NK-92 (cell line): Measurements from ENCODE around the gene CBLC.
A peak's percentile ranks its signal among the peaks of the same experiment; 100 is the strongest.
"Not testable (repeated sequence)": the region's sequence is repeated elsewhere in the genome, so short reads cannot be mapped to it uniquely, and the experiment has no call there.

ENCODE experiments used
- DNase-seq: peaks from one replicate; lab custom pipeline; 2025; ENCODE audit not compliant: unreplicated experiment; lab: John Stamatoyannopoulos, UW

The CBLC gene

DNA sequence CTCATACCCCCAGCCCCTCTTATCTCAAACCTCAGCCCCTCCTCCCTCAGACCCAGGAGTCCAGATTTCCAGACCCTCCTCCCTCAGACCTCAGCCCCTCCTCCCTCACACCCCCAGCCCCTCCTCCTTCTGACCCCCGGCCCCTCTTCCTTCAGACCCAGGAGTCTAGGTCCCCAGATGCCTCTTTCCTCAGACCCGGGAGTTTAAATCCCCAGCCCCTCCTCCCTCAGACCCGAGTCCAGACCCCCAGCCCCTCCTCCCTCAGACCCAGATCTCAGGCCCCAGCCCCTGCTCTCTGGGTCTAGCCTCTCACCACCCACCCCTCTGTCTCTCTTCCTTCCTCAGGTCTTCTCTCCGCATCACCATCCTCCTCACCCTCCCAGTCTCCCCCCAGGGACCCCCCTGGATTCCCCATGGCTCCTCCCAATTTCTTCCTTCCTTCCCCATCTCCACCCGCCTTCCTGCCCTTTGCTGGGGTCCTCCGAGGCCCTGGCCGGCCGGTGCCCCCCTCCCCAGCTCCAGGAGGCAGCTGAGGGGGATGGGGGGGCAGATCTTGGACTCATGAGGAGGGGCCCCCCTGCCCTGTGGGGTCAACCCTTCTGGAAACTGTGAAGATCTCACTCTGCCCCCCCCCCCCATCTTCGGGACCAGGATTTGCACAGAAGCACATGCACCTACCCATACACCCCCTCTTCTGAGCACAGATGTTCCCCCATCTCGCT lies 18.4 kb upstream of the CBLC start:
- DNase-seq, result no peak

DNA sequence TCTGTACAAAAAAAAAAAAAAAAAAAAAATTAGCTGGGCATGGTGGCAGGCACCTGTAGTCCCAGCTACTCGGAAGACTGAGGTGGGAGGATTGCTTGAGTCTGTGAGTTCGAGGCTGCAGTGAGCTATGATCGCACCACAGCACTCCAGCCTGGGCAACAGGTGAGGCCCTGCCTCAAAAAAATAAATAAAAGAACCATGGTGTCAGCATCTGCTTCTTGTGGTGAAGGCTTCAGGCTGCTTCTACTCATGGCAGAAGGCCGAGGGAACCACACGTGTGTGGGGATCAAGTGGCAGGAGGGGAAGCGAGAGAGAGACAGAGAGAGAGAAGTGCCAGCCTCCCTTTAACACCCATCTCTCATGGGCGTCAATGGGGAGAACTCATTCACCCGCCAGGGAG lies 15.7 kb upstream of the CBLC start:
- DNase-seq, result no peak

DNA sequence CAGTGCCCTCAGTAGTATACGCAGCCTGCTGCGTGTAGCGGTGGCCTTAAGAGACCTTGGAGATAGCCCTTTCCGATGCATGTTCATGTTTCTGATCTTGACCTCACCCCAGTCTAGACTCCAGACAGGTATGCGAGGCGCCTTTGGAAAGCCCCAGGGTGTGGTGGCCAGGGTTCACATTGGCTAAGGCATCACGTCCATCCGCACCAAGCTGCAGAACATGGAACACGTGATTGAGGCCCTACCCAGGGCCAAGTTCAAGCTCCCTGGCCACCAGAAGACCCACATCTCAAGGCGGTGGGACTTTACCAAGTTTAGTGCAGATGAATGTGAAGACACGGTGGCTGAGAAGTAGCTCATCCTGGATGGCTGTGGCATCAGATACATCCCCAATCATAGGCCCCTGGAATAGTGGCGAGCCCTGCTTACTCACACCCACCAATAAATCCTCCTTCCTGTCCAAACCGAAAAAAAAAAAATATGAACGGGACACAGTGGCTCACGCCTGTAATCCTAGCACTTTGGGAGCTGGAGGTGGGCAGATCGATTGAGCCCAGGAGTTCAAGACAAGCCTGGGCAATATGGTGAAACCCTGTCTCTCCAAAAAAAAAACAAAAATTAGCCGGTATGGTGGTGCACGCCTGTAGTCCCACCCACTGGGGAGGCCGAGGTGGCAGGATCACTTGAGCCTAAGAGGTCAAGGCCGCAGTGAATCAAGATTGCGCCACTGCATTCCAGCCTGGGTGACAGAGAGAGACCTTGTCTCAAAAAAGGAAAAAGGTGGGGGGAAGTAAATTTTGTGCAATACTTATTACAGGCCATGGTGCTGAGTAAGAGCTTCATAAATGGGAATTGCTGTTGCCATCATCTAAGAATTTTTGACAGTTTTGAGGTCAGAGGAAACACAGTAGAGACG lies 12.4 kb upstream of the CBLC start:
- no peak for DNase-seq

DNA sequence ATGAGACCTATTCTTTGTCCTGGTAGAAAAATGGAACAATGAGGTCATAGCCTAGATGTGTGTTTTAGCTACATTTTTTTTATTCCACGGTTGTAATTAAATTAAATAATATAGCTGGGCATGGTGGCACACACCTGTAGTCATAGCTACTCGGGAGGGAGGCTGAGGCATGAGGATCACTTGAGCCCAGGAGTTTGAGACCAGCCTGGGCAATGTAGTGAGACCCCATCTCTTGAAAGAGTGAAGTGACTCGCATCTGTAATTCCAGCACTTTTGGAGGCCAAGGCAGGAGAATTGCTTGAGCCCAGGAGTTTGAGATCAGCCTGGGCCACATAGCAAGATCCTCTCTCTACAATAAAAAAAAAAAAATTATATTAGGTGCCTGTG lies 11.7 kb upstream of the CBLC start:
- no peak for DNase-seq

DNA sequence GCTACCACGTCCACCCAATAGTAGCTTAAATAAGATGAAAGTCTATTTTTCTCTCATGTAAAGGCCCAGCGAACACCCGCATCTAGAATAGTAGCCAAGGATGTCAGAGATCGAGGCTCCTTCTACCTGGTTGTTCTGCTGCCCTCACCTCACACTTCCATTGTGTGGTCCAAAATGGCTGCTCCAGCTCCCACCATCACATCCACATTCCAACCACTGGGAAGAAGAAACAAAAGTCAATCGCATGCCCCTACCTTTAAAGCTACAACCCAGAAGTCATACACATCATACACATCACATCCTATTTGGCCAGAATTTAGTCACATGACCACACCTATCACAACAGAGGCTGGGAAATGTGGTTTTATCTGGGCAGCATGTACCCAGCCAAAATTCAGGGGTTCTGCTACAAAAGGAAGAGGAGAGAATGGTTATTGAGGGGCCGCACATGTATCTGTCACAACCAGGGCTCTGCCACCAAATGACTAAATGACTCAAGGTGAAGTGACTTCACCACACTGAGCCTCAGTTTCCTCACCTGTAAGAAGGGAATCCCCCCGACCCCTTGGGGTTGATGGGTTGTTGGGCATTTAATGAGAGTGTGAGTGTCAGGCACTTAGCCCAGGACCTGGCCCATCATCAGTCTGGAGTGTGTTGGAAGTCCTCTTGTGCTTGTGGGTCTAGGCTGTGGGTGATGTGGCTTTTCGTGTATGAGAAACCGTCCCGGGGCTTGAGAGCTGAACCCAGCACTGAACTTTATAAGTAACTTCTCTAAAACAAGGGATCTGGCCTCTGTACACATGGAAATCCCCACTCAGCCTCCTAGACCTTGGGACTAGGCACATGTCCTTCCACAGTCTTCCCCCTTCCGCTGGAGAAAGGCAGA lies 10.2 kb upstream of the CBLC start:
- DNase-seq, result no peak

DNA sequence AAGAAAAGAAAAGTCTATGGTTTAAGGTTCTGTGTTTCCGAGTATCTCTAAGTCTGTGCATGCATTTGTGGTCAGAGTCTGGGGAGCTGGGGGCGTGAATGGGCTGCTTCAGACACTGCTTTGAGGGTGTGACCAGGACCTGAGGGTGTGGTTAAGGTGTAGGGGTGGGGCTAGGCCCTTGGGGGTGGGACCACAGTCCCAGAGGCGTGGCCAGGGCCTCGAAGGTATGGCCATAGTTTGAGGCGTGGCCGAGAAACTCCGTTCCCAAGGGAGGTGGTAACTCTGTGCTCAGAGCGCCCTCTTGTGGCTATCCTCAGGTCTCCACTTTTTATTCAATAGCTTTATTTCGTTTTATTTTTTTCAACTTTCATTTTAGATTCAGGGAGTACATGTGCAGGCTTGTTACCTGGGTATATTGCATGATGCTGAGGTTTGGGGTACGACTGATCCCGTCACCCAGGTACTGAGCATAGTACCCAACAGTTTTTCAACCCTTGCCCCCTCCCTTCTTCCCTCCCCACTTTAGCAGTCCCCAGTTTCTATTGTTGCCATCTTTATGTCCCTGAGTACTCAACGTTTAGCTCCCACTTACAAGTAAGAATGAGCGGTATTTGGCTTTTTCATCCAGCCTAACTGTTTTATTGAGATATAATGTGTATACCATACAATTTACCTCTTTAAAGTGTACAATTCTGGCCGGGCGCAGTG lies 7.0 kb upstream of the CBLC start:
- DNase-seq, result peak; percentile 90

DNA sequence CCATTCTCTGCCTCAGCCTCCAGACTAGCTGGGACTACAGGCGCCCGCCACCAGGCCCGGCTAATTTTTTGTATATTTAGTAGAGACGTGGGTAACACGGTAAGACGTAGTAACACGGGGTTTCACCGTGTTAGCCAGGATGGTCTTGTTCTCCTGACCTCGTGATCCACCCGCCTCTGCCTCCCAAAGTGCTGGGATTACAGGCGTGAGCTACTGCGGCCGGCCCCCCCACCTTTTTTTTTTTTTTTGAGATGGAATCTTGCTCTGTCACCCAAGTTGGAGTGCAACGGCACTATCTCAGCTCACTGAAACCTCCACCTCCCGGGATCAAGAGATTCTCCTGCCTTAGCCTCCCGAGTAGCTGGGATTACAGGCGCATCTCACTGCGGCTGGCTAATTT lies 5.5 kb upstream of the CBLC start:
- not testable (repeated sequence) for DNase-seq

DNA sequence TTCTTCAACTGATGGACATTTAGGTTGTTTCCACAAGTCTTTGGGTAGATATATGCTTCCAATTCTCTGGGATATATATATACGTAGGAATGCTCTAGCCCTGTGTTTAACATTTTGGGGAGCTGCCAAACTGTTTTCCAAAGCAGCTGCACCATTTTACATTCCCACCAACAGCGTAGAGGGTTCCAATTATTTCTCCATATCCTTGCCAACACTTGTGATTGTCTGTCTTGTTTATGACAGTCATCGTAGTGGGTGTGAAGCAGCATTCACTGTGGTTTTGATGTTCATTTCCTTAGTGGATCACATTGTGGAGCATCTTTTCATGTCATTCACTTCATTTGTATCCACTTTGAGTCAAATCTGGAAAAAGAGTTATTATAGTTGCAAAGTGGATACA lies 4.7 kb upstream of the CBLC start:
- no peak for DNase-seq

DNA sequence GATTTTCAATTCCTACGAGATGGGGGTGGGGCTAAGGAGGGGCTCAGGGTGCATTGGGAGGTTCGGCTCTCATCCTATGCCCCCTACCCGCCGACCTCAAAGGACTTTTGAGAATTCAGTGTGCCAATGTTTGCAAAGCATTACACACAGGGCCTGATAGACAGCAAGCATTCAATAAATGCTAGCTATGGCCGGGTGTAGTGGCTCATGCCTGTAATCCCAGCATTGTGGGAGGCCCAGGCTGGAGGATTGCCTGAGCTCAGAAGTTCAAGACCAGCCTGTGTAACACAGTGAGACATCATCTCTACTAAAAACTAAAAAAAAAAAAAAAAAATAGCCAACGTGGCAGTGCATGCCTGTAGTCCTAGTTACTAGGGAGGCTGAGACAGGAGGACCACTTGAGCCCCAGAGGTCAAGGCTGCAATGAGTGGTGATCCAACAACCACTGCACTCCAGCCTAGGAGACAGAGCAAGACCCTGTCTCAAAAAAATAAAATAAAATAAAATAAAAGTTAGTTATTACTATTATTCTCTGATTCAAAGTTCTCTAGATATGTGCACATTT lies 1.9 kb upstream of the CBLC start:
- DNase-seq, result no peak

DNA sequence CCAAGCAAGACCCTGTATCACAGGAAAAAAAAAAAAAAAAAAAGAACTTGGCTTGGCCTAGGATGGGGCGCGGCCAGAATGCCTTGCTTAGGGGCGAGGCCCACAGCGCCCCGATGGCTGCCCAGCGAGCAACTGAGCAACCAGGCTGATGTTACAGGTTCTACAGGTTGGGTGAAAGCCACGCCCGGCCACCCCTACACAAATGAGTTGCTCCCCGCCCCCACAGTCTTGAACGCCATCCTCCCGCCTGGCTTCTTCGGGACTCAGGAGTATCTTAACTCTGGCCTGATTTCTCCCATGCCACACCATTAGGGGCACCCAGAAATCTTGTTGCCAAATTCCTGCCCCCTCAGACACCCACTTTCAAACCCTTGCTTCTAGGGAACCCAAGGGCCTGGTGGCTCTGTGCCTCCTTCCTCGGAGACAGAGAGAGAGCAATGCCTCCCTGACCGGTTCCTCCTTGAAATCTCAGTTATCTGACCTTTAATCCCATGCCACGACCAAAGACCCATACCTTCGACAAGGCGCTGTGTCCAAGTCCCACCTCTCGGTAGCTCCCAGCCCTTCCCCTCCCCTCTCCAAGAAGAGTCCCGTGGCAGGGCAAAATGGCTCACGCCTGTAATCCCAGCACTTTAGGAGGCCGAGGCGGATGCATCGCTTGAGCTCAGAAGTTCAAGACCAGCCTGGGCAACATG lies 1.1 kb upstream of the CBLC start:
- no peak for DNase-seq

DNA sequence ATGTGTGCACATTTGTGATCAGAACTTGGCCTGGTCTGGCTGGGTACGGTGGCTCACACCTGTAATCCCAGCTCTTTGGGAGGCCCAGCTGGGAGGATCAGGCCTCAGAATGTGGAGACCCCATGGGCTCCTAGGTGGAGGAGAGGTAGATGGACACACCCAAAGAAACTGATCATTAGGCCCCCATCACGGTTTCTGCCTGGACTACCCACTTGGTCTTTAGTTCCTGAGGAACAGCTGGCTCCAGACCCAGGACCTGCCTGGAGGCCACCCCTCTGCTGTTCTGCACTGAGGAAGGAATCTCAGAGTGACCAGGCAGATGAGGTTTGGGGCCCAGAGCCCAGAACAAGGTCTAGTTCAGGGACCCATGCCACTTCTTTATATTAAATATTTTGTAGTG lies 1.5 kb downstream of the CBLC start:
- no peak for DNase-seq

DNA sequence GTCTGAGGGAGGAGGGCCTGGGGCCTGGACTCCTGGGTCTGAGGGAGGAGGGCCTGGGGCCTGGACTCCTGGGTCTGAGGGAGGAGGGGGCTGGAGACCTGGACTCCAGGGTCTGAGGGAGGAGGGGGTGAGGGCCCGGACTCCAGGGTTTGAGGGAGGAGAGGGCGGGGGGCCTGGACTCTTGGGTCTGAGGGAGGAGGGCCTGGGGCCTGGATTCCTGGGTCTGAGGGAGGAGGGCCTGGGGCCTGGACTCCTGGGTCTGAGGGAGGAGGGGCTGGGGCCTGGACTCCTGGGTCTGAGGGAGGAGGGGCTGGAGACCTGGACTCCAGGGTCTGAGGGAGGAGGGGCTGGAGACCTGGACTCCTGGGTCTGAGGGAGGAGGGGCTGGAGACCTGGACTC lies 4.0 kb downstream of the CBLC start:
- DNase-seq, result not testable (repeated sequence)

DNA sequence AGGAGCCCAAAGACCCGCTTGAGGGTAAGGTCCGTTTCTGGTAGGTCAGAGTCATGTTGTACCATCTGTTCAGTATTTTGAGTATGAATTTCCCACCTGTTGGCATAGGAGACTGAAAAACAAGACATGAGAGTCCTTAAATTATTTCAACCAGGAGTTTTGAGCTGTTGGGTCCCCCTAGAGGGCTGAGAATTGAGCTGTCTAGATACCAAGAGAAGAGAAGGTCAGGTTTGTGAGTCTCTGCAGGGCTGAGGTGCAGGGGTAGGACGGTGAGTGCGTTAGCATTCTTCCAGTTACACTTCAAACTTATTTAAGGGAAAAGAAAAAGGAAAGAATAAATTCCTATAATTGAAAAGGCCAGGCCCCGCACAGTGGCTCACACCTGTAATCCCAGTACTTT lies 5.0 kb downstream of the CBLC start:
- DNase-seq, result no peak

DNA sequence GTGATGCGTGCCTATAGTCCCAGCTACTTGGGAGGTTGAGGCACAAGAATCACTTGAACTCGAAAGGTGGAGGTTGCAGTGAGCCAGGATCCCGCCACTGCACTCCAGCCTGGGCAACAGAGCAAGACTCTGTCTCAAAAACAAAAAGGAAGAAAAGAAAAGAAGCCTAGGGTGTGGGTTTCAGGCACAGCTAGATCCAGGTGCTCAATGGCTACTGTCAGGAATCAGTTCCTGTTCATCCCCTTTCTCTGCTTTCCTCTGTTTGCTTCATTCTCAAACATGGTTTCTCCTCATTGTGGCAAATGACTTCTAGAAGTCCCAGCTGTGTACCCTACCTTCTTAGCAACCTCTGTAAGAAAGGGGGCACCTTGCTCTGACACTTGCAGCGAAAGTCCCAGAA lies 5.9 kb downstream of the CBLC start:
- no peak for DNase-seq

DNA sequence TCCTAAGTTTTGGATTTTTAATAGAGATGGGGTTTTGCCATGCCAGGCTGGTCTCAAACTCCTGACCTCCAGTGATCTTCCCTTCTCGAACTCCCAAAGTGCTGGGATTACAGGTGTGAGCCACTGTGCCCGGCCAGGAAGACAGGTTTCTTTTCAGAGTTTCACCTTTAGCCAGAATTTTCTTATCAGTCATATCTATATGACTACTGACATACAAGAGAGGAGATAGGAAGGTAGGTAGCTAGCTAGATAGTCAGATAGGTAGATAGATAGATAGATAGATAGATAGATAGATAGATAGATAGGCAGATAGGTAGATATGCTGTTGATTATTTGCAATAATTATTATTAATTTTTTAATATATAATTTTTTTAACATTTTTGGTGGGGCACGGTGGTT lies 7.6 kb downstream of the CBLC start:
- DNase-seq, result no peak

DNA sequence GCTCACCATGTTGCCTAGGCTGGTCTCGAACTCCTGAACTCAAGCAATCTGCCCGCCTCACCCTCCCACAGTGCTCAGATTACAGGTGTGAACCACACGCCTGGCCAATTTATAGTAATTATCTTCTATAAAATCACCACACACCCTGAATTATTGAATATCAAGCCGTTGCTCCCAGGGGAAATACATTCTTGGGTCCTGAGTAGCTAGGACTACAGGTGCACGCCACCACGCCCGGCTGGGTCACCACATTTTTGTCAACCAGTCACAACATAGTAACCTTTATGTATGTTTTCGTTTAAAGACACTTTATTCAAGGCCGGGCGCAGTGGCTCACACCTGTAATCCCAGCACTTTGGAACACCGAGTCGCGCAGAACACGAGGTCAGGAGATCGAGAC lies 8.3 kb downstream of the CBLC start:
- DNase-seq, result no peak

DNA sequence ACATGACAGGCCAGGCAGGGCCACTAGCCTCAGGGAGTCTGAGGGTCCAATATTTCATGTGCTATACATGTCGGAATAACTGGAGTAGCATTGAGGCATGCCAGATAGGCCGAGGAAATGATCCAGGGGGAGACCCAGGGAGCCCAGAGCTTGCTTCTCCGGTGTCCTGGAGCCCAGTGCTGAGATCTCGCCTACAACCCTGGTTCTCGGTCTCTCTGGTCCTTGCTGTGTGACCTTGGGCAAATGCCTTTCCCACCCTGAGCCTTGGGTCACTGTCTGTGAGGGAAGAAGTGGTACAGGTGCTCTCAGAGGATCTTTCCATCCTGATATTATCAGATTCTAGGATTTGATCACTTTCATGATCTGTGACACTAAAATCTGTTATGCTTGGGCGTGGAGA lies 11.3 kb downstream of the CBLC start:
- DNase-seq, result no peak

DNA sequence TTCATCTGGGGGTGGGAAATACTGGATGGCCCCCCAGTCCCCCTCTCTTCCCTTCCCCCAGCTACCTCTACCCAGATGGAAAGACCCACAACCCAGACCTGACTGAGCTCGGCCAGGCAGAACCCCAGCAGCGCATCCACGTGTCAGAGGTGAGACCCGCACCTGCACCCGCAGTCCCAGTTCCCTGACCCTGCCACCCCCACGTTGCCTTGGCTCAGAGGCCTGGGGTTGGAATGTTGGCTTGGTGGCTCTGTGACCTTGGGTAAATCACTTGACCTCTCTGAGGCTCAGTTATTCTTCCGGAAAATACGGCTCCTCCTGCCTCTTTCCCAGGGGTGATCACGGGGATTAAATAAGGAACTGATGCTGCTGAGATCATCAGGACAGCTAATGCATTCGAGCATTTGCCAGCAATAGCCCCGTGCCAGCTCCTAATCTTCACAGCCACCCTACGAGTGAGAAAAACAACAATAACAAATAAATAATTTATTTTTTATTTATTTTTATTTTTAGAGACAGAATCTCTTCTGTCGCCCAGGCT lies 12.3 kb downstream of the CBLC start:
- DNase-seq, result no peak

DNA sequence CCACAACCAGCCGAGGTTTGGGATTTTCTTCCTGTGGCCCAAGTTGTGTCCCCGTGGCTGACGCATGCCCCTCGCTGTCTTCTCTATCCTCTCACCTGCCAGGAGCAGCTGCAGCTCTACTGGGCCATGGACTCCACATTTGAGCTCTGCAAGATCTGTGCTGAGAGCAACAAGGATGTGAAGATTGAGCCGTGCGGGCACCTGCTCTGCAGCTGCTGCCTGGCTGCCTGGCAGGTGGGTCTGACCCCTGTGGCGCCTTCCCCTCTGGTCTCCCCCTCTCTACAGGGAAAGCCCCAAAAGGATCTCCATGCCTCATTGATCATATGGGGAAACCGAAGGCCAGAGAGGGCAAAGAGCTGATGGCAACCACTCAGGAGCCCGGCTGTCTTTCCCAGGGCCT lies 14.6 kb downstream of the CBLC start:
- no peak for DNase-seq

DNA sequence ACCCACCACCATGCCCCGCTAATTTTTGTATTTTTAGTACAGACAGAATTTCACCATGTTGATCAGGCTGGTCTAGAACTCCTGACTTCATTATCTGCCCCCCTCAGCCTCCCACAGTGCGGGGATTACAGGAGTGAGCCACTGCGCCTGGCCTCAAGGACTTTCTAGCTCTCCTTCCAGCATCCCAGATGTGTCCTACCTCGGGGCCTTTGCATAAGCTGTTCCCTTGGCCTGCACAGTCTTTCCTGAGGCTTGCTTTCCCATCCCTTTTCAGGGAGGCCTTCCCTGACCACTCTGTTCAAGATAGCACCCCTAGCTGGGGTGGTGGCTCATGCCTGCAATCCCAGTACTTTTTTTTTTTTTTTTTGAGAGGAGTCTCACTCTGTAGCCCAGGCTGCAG lies 16.9 kb downstream of the CBLC start:
- no peak for DNase-seq
